IMR-90 (cell line): ENCODE data around the gene ZCCHC17.

Experiments
- BHLHE40 ChIP-seq: fragments of 150-350 bp; IDR thresholded peaks from 2 replicates; pipeline ENCODE4 v1.6.1; 2016; ENCODE audit warnings: mild to moderate bottlenecking, low read depth, low read length
- CEBPB ChIP-seq: IDR thresholded peaks from 2 replicates; pipeline ENCODE4 v1.6.1; 2012; ENCODE audit warnings: low read depth, low read length, improper control_type of control experiment
- CTCF ChIP-seq: conservative IDR thresholded peaks from 2 replicates; pipeline ENCODE4 v1.5.1; 2012; ENCODE audit warnings: mild to moderate bottlenecking, low read depth, low read length, improper control_type of control experiment
- ELK1 ChIP-seq: fragments of 150-350 bp; IDR thresholded peaks from 2 replicates; pipeline ENCODE4 v1.6.1; 2016; ENCODE audit warnings: low read depth, mild to moderate bottlenecking, low read length, moderate library complexity, borderline replicate concordance
- POLR2A ChIP-seq: IDR thresholded peaks from 2 replicates; pipeline ENCODE4 v1.6.1; 2012; ENCODE audit warnings: mild to moderate bottlenecking, low read depth, low read length
- RAD21 ChIP-seq: IDR thresholded peaks from 2 replicates; pipeline ENCODE4 v1.6.1; 2012; ENCODE audit warnings: low read length, improper control_type of control experiment
- RFX5 ChIP-seq: IDR thresholded peaks from 2 replicates; pipeline ENCODE4 v1.8.0; 2012; ENCODE audit warnings: low read depth, mild to moderate bottlenecking, low read length, moderate library complexity
- SMC3 ChIP-seq: fragments of 150-350 bp; IDR thresholded peaks from 2 replicates; pipeline ENCODE4 v1.6.1; 2016; ENCODE audit warnings: low read depth, mild to moderate bottlenecking, antibody characterized with exemption, low read length, moderate library complexity
- USF2 ChIP-seq: fragments of 150-350 bp; IDR thresholded peaks from 2 replicates; pipeline ENCODE4 v1.6.1; 2017; ENCODE audit warnings: mild to moderate bottlenecking, antibody characterized with exemption, low read length, low read depth

GRCh38 chr1:31378001-31378400 lies 81.2 kb downstream of the ZCCHC17 start:
- TF ChIP-seq BHLHE40: no peak
- no peak for TF ChIP-seq SMC3
- no peak for TF ChIP-seq CEBPB
- TF ChIP-seq POLR2A: no peak
- TF ChIP-seq CTCF: no peak
- TF ChIP-seq RAD21: no peak
- TF ChIP-seq ELK1: no peak
- TF ChIP-seq RFX5: no peak
- no peak for TF ChIP-seq USF2
